CD14-positive monocyte (primary cell): ENCODE data around the gene UQCC5. TPM values are rescaled to one million over a fixed set of nuclear protein-coding genes. Genes with fewer than 3 reads are reported as not detected.
A peak's percentile ranks its signal among the peaks of the same experiment; 100 is the strongest.

Source experiments
- DNase-seq, 3 donors: peaks; one replicate each; pipeline ENCODE4 v3.0.0-alpha.2; 2011 to 2022
- H2AFZ ChIP-seq: 2 replicates; pipeline ENCODE4 v1.6.0; 2012; ENCODE audit warnings: mild to moderate bottlenecking, low read depth, low read length, inconsistent platforms; ENCODE audit not compliant: insufficient read depth, poor library complexity, severe bottlenecking
- H3K27ac ChIP-seq, 2 donors: 1 replicate in 1 of 2; 2 replicates in 1 of 2; pipeline ENCODE4 v1.5.1; 2012 to 2013; ENCODE audit warnings: low read length in 2 of 2, control low read depth in 1 of 2, inconsistent platforms in 1 of 2, low read depth in 1 of 2, mild to moderate bottlenecking in 1 of 2
- H3K27me3 ChIP-seq, 2 donors: one replicate each; pipeline versions ENCODE4 v1.6.0 to v1.6.1; 2011 to 2013; ENCODE audit warnings: low read length in 2 of 2; ENCODE audit not compliant: control insufficient read depth in 2 of 2, insufficient read depth in 2 of 2
- H3K36me3 ChIP-seq, 2 donors: replicated peaks in 1 of 2; 1 replicate in 1 of 2; 2 replicates in 1 of 2; pipeline versions ENCODE4 v1.5.1 to v1.6.1; 2012 to 2013; ENCODE audit warnings: low read length in 2 of 2, control low read depth in 1 of 2, inconsistent platforms in 1 of 2, mild to moderate bottlenecking in 1 of 2; ENCODE audit not compliant: insufficient read depth in 2 of 2, control insufficient read depth in 1 of 2
- H3K4me1 ChIP-seq, 2 donors: 1 replicate in 1 of 2; 2 replicates in 1 of 2; pipeline versions ENCODE4 v1.5.1 to v1.6.1; 2012 to 2013; ENCODE audit warnings: low read length in 2 of 2, control low read depth in 1 of 2, inconsistent platforms in 1 of 2, mild to moderate bottlenecking in 1 of 2, moderate library complexity in 1 of 2; ENCODE audit not compliant: insufficient read depth in 2 of 2, control insufficient read depth in 1 of 2
- H3K4me2 ChIP-seq: replicated peaks from 2 replicates; pipeline ENCODE3; 2012; ENCODE audit warnings: low read length, moderate library complexity, mild to moderate bottlenecking; ENCODE audit not compliant: poor library complexity, severe bottlenecking; ENCODE audit errors: extremely low read depth
- H3K4me3 ChIP-seq, 3 experiments: fragments of 200-600 bp in 1 of 3; sonication (generic) in 1 of 3; replicated peaks in 1 of 3; 1 replicate in 2 of 3; 2 replicates in 1 of 3; pipeline ENCODE4 v1.5.1; 2011 to 2013; ENCODE audit warnings: low read length in 3 of 3, mild to moderate bottlenecking in 3 of 3, control low read depth in 2 of 3, low read depth in 2 of 3, inconsistent platforms in 1 of 3, moderate library complexity in 1 of 3
- H3K79me2 ChIP-seq: 2 replicates; pipeline ENCODE4 v1.6.0; 2012; ENCODE audit warnings: mild to moderate bottlenecking, control low read depth, inconsistent platforms, low read length, moderate library complexity; ENCODE audit not compliant: insufficient read depth
- H3K9ac ChIP-seq: 2 replicates; pipeline ENCODE4 v1.6.0; 2017; ENCODE audit warnings: low read length, mild to moderate bottlenecking; ENCODE audit not compliant: insufficient read depth, poor library complexity, severe bottlenecking
- H3K9me3 ChIP-seq, 2 donors: replicated peaks in 1 of 2; 1 replicate in 1 of 2; 2 replicates in 1 of 2; pipeline versions ENCODE4 v1.5.1 to v1.6.1; 2012 to 2013; ENCODE audit warnings: low read length in 2 of 2, control low read depth in 1 of 2; ENCODE audit not compliant: control insufficient read depth in 1 of 2, insufficient read depth in 1 of 2
- H4K20me1 ChIP-seq: 2 replicates; pipeline ENCODE4 v1.6.0; 2012; ENCODE audit warnings: mild to moderate bottlenecking, low read length, control low read depth, moderate library complexity; ENCODE audit not compliant: insufficient read depth
- H3K27ac Mint-ChIP-seq, 7 donors: one replicate each; pipeline ENCODE4 v1.8.0; 2020; ENCODE audit warnings: mild to moderate bottlenecking in 7 of 7, mixed read lengths in 7 of 7, moderate library complexity in 6 of 7, inconsistent platforms in 2 of 7
- H3K27me3 Mint-ChIP-seq, 3 donors: one replicate each; pipeline ENCODE4 v1.8.0; 2021 to 2022; ENCODE audit warnings: low read depth in 3 of 3, mild to moderate bottlenecking in 3 of 3, mixed read lengths in 3 of 3, moderate library complexity in 3 of 3, inconsistent platforms in 1 of 3
- H3K36me3 Mint-ChIP-seq, 2 donors: one replicate each; pipeline ENCODE4 v1.8.0; 2020; ENCODE audit warnings: mixed read lengths in 2 of 2, inconsistent platforms in 1 of 2, mild to moderate bottlenecking in 1 of 2
- H3K4me1 Mint-ChIP-seq: one replicate; pipeline ENCODE4 v1.8.0; 2020; ENCODE audit warnings: mild to moderate bottlenecking, mixed read lengths
- H3K4me3 Mint-ChIP-seq, 2 donors: one replicate each; pipeline ENCODE4 v1.8.0; 2020; ENCODE audit warnings: mild to moderate bottlenecking in 2 of 2, mixed read lengths in 2 of 2, moderate library complexity in 1 of 2
- H3K9me3 Mint-ChIP-seq, 7 donors: one replicate each; pipeline ENCODE4 v1.8.0; 2020 to 2022; ENCODE audit warnings: mixed read lengths in 7 of 7, mild to moderate bottlenecking in 6 of 7, moderate library complexity in 6 of 7, inconsistent platforms in 2 of 7
- WGBS: methylation state at CpG from one replicate; pipeline ENCODE4 v1.1.5; 2013; ENCODE audit warnings: missing lambda C conversion rate; ENCODE audit not compliant: insufficient coverage; 5-methylcytosine and 5-hydroxymethylcytosine counted together
- intact Hi-C, 2 donors: fragments of 100-400 bp; cut with micrococcal nuclease; formaldehyde crosslinking; loops; one replicate each; pipeline versions ENCODE4 v1.15.0 to v1.15.1; 2023
- polyA plus RNA-seq, 3 donors: library from polyadenylated mRNA; depleted of rRNA in 1 of 3; unstranded in 2 of 3; stranded (reverse) in 1 of 3; fragments of 300-500 nt in 2 of 3; fragments of >200 nt in 1 of 3; fragmentation: Illumina TruSeq in 2 of 3; gene quantifications; 1 replicate in 2 of 3; 2 replicates in 1 of 3; pipeline ENCODE4 v1.2.3, GENCODE V29; 2012 to 2021
- TF ChIP-seq, protein P1 (sequence below): fragments of 200-600 bp; IDR thresholded peaks from one replicate; pipeline ENCODE4 v1.8.0; 2022; ENCODE audit warnings: antibody characterized with exemption, mild to moderate bottlenecking

Gene UQCC5
- polyA plus RNA-seq, 3 donors: 1.4 to 52.1 (median 43.3) TPM

DNA sequence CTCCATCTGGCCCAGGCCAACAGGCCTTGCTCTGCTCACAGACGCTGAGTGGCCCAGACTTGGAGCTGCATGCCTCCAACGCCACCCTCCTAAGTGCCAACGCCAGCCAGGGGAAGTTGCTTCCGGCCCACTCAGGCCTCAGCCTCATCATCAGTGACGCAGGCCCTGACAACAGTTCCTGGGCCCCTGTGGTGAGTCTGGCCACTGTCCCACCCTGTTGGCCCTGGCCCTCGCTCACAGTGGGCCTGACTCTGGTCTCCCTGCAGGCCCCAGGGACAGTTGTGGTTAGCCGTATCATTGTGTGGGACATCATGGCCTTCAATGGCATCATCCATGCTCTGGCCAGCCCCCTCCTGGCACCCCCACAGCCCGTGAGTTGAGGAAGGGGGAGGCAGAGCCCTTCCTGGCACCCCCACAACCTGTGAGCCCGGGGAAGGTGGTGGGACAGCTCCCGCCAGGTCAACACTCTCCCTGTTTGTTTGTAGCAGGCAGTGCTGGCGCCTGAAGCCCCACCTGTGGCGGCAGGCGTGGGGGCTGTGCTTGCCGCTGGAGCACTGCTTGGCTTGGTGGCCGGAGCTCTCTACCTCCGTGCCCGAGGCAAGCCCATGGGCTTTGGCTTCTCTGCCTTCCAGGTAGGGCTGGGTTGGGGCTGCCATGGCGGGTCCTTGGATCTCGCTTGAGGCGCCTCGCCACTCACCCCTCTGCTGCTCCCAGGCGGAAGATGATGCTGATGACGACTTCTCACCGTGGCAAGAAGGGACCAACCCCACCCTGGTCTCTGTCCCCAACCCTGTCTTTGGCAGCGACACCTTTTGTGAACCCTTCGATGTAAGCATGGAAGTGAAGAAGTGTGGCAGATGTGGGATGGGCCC, 12.8 kb upstream of the UQCC5 start:
- H3K27ac Mint-ChIP-seq: peak overlapping the region in 2 of 7 donors; percentile 4 to 10
- H3K9me3 Mint-ChIP-seq: no peaks in the 10 kb centered on the region
- H3K4me2 ChIP-seq: no peak overlapping the region
- no peak overlapping the region for H3K27ac ChIP-seq
- no peaks in the 10 kb centered on the region for H3K79me2 ChIP-seq
- intact Hi-C loops: no loop called here
- peaks cover 1 to 4% (median 2%) of the 10 kb centered on the region in 3 donors for H3K27me3 Mint-ChIP-seq
- no peak overlapping the region for H3K4me3 Mint-ChIP-seq
- H3K9ac ChIP-seq: no peak overlapping the region
- no peaks in the 10 kb centered on the region for H3K4me1 ChIP-seq
- peaks cover 9% of the 10 kb centered on the region for H4K20me1 ChIP-seq
- H3K4me1 Mint-ChIP-seq: no peaks in the 10 kb centered on the region
- no peak overlapping the region for H3K4me3 ChIP-seq
- TF ChIP-seq, protein P1, sequence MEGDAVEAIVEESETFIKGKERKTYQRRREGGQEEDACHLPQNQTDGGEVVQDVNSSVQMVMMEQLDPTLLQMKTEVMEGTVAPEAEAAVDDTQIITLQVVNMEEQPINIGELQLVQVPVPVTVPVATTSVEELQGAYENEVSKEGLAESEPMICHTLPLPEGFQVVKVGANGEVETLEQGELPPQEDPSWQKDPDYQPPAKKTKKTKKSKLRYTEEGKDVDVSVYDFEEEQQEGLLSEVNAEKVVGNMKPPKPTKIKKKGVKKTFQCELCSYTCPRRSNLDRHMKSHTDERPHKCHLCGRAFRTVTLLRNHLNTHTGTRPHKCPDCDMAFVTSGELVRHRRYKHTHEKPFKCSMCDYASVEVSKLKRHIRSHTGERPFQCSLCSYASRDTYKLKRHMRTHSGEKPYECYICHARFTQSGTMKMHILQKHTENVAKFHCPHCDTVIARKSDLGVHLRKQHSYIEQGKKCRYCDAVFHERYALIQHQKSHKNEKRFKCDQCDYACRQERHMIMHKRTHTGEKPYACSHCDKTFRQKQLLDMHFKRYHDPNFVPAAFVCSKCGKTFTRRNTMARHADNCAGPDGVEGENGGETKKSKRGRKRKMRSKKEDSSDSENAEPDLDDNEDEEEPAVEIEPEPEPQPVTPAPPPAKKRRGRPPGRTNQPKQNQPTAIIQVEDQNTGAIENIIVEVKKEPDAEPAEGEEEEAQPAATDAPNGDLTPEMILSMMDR: no peak
- H3K36me3 Mint-ChIP-seq: peaks cover 66 to 85% of the 10 kb centered on the region in 2 donors
- WGBS: 90% methylated on average over 17 of the region's 26 CpGs
- H2AFZ ChIP-seq: no peak overlapping the region
- H3K9me3 ChIP-seq: no peaks in the 10 kb centered on the region
- H3K27me3 ChIP-seq: no peaks in the 10 kb centered on the region
- DNase-seq: no peak
- H3K36me3 ChIP-seq: peaks cover 78 to 93% of the 10 kb centered on the region in 2 donors

DNA sequence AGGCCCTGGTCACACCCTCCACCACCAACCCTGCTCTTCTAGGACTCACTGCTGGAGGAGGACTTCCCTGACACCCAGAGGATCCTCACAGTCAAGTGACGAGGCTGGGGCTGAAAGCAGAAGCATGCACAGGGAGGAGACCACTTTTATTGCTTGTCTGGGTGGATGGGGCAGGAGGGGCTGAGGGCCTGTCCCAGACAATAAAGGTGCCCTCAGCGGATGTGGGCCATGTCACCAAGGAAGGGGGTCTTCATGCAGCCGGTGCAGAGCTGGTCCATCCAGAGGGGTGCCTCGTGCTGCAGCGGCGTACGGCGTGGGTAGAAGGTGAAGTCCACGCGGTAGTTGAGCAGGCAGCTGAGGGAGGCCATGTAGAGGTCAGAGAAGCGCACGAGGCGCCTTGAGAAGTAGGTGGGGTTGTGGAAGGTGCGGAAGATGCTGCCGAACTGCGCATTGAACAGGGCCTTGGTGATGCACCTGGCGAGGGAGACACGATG, 12.1 kb upstream of the UQCC5 start:
- WGBS: 98% methylated on average over 17 of the region's 18 CpGs
- no peaks in the 10 kb centered on the region for H3K4me1 ChIP-seq
- TF ChIP-seq, protein P1: no peak
- no peak overlapping the region for H3K27ac ChIP-seq
- Mint-ChIP-seq H3K9me3 (no peaks in the 10 kb centered on the region), H3K4me3 (peak overlapping the region in 1 of 2 donors; percentile 34), H3K36me3 (peaks cover 62 to 82% of the 10 kb centered on the region in 2 donors), H3K27me3 (peaks cover 0 to 2% (median 1%) of the 10 kb centered on the region in 3 donors), H3K27ac (peak overlapping the region in 1 of 7 donors; percentile 69), H3K4me1 (no peaks in the 10 kb centered on the region)
- H3K4me3 ChIP-seq: no peak overlapping the region
- no peaks in the 10 kb centered on the region for H3K79me2 ChIP-seq
- no peaks in the 10 kb centered on the region for H3K27me3 ChIP-seq
- H3K9me3 ChIP-seq: no peaks in the 10 kb centered on the region
- H3K4me2 ChIP-seq: no peak overlapping the region
- no peak for DNase-seq
- intact Hi-C loops: no loop called here
- H4K20me1 ChIP-seq: peaks cover 9% of the 10 kb centered on the region
- H3K36me3 ChIP-seq: peaks cover 72 to 92% of the 10 kb centered on the region in 2 donors
- no peak overlapping the region for H2AFZ ChIP-seq
- H3K9ac ChIP-seq: no peak overlapping the region
